HEK293 (cell line): ENCODE measurements around the gene ZNF799.

Experiments used
- AEBP2 ChIP-seq: fragments of 450-650 bp; formaldehyde crosslinking; IDR thresholded peaks from 2 replicates; pipeline ENCODE4 v1.5.1; 2016; ENCODE audit warnings: missing biosample characterization, missing genetic modification characterization, borderline replicate concordance
- EGR2 ChIP-seq: fragments of 450-650 bp; formaldehyde crosslinking; IDR thresholded peaks from 2 replicates; pipeline ENCODE4 v1.5.1; 2016; ENCODE audit warnings: low read depth, missing biosample characterization, missing genetic modification characterization
- GFI1B ChIP-seq: fragments of 450-650 bp; formaldehyde crosslinking; IDR thresholded peaks from 2 replicates; pipeline ENCODE4 v1.5.1; 2016; ENCODE audit warnings: missing biosample characterization, missing genetic modification characterization
- KLF9 ChIP-seq: fragments of 450-650 bp; formaldehyde crosslinking; IDR thresholded peaks from 2 replicates; pipeline ENCODE4 v1.5.1; 2016; ENCODE audit warnings: missing biosample characterization, missing genetic modification characterization, low read depth
- OVOL3 ChIP-seq: fragments of 450-650 bp; formaldehyde crosslinking; IDR thresholded peaks from 2 replicates; pipeline ENCODE4 v1.5.1; 2016; ENCODE audit warnings: missing biosample characterization, missing genetic modification characterization
- PRDM1 ChIP-seq: fragments of 450-650 bp; formaldehyde crosslinking; IDR thresholded peaks from 2 replicates; pipeline ENCODE4; 2016; ENCODE audit warnings: missing biosample characterization, missing genetic modification characterization
- RBAK ChIP-seq: fragments of 450-650 bp; formaldehyde crosslinking; IDR thresholded peaks from 2 replicates; pipeline ENCODE4 v1.5.1; 2016; ENCODE audit warnings: missing biosample characterization, missing genetic modification characterization
- SETDB1 ChIP-seq: IDR thresholded peaks from one replicate; pipeline ENCODE4 v1.6.1; 2017; ENCODE audit warnings: mild to moderate bottlenecking, low read length, moderate library complexity, mixed read lengths; ENCODE audit not compliant: insufficient read length
- ZBTB26 ChIP-seq: fragments of 450-650 bp; formaldehyde crosslinking; optimal IDR thresholded peaks from 2 replicates; pipeline ENCODE3; 2016; ENCODE audit warnings: missing biosample characterization, mild to moderate bottlenecking, missing genetic modification characterization
- ZBTB44 ChIP-seq: fragments of 450-650 bp; IDR thresholded peaks from 2 replicates; pipeline ENCODE4 v1.5.1; 2018; ENCODE audit warnings: missing biosample characterization, mild to moderate bottlenecking, missing genetic modification characterization
- ZBTB48 ChIP-seq: fragments of 450-650 bp; formaldehyde crosslinking; IDR thresholded peaks from 2 replicates; pipeline ENCODE4 v1.5.1; 2016; ENCODE audit warnings: missing biosample characterization, missing genetic modification characterization
- ZFP41 ChIP-seq: fragments of 450-650 bp; formaldehyde crosslinking; IDR thresholded peaks from 2 replicates; pipeline ENCODE4 v1.5.1; 2016; ENCODE audit warnings: missing biosample characterization, missing genetic modification characterization, borderline replicate concordance
- ZNF114 ChIP-seq: fragments of 450-650 bp; formaldehyde crosslinking; IDR thresholded peaks from 2 replicates; pipeline ENCODE4 v1.5.0; 2017; ENCODE audit warnings: missing biosample characterization, missing genetic modification characterization
- ZNF121 ChIP-seq: fragments of 450-650 bp; formaldehyde crosslinking; IDR thresholded peaks from 2 replicates; pipeline ENCODE4 v1.5.1; 2016; ENCODE audit warnings: missing biosample characterization, missing genetic modification characterization
- ZNF148 ChIP-seq: fragments of 450-650 bp; formaldehyde crosslinking; IDR thresholded peaks from 2 replicates; pipeline ENCODE4 v1.5.0; 2017; ENCODE audit warnings: missing biosample characterization, missing genetic modification characterization, borderline replicate concordance
- ZNF18 ChIP-seq: fragments of 450-650 bp; formaldehyde crosslinking; IDR thresholded peaks from 2 replicates; pipeline ENCODE4 v1.5.1; 2016; ENCODE audit warnings: missing biosample characterization, missing genetic modification characterization
- ZNF221 ChIP-seq: fragments of 450-650 bp; formaldehyde crosslinking; IDR thresholded peaks from 2 replicates; pipeline ENCODE4 v1.5.1; 2017; ENCODE audit warnings: missing biosample characterization, missing genetic modification characterization, borderline replicate concordance
- ZNF26 ChIP-seq: fragments of 450-650 bp; formaldehyde crosslinking; IDR thresholded peaks from 2 replicates; pipeline ENCODE4 v1.5.1; 2016; ENCODE audit warnings: missing biosample characterization, missing genetic modification characterization
- ZNF266 ChIP-seq: fragments of 450-650 bp; formaldehyde crosslinking; IDR thresholded peaks from 2 replicates; pipeline ENCODE4 v1.5.1; 2016; ENCODE audit warnings: missing biosample characterization, missing genetic modification characterization, low read depth
- ZNF341 ChIP-seq: fragments of 450-650 bp; formaldehyde crosslinking; IDR thresholded peaks from 2 replicates; pipeline ENCODE4; 2016; ENCODE audit warnings: low read depth, missing biosample characterization, missing genetic modification characterization
- ZNF416 ChIP-seq: fragments of 450-650 bp; formaldehyde crosslinking; IDR thresholded peaks from 2 replicates; pipeline ENCODE4 v1.5.1; 2016; ENCODE audit warnings: missing biosample characterization, missing genetic modification characterization
- ZNF571 ChIP-seq: fragments of 450-650 bp; formaldehyde crosslinking; IDR thresholded peaks from 2 replicates; pipeline ENCODE4 v1.5.0; 2017; ENCODE audit warnings: missing biosample characterization, missing genetic modification characterization
- ZNF585B ChIP-seq: fragments of 450-650 bp; formaldehyde crosslinking; IDR thresholded peaks from 2 replicates; pipeline ENCODE4 v1.5.1; 2016; ENCODE audit warnings: missing biosample characterization, missing genetic modification characterization
- ZNF623 ChIP-seq: fragments of 450-650 bp; formaldehyde crosslinking; IDR thresholded peaks from 2 replicates; pipeline ENCODE4 v1.5.1; 2016; ENCODE audit warnings: missing biosample characterization, missing genetic modification characterization
- ZNF629 ChIP-seq: fragments of 450-650 bp; formaldehyde crosslinking; IDR thresholded peaks from 2 replicates; pipeline ENCODE4 v1.5.1; 2017; ENCODE audit warnings: missing biosample characterization, missing genetic modification characterization
- ZNF704 ChIP-seq: fragments of 450-650 bp; formaldehyde crosslinking; IDR thresholded peaks from 2 replicates; pipeline ENCODE4 v1.5.1; 2016; ENCODE audit warnings: missing biosample characterization, missing genetic modification characterization
- ZNF76 ChIP-seq: fragments of 450-650 bp; formaldehyde crosslinking; IDR thresholded peaks from 2 replicates; pipeline ENCODE4; 2016; ENCODE audit warnings: low read depth, missing biosample characterization, missing genetic modification characterization, borderline replicate concordance
- ZSCAN16 ChIP-seq: fragments of 450-650 bp; formaldehyde crosslinking; IDR thresholded peaks from 2 replicates; pipeline ENCODE4 v1.5.1; 2016; ENCODE audit warnings: missing biosample characterization, missing genetic modification characterization
- ZXDB ChIP-seq: fragments of 450-650 bp; formaldehyde crosslinking; IDR thresholded peaks from 2 replicates; pipeline ENCODE4 v1.5.1; 2016; ENCODE audit warnings: missing biosample characterization, missing genetic modification characterization

Gene ZNF799

GRCh38 chr19:12440541-12441316 lies 39.7 kb upstream of the ZNF799 start, which contains the start of gene ZNF443 (continued):
- TF ChIP-seq SETDB1 (no peak), ZNF114 (tag by site-specific recombination) (no peak), ZNF121 (tag by site-specific recombination) (no peak), ZNF585B (no peak), ZXDB (tag by site-specific recombination) (no peak), ZNF221 (tag by site-specific recombination) (no peak), ZNF148 (tag by site-specific recombination) (no peak), EGR2 (tag by site-specific recombination) (0 out of 2 replicates have a peak, but pooled peaks have one; percentile 13), ZNF26 (no peak), GFI1B (tag by site-specific recombination) (no peak), ZNF18 (no peak), ZBTB48 (tag by site-specific recombination) (no peak), ZNF629 (tag by site-specific recombination) (no peak), PRDM1 (tag by site-specific recombination) (no peak), ZNF266 (tag by site-specific recombination) (no peak), ZBTB44 (no peak), ZNF341 (tag by site-specific recombination) (peak; percentile 90), ZNF623 (tag by site-specific recombination) (no peak), ZBTB26 (tag by site-specific recombination) (peak; percentile 78), ZSCAN16 (tag by site-specific recombination) (no peak), ZNF571 (tag by site-specific recombination) (no peak), ZNF416 (tag by site-specific recombination) (no peak), ZNF704 (tag by site-specific recombination) (no peak), KLF9 (tag by site-specific recombination) (peak; percentile 51; the same call in 1 of the 2 replicates), AEBP2 (tag by site-specific recombination) (no peak), RBAK (tag by site-specific recombination) (no peak), ZNF76 (tag by site-specific recombination) (no peak), OVOL3 (tag by site-specific recombination) (no peak), ZFP41 (tag by site-specific recombination) (no peak)
